Inflammatory macrophage (primary cell): ENCODE results near the gene ANKRD40.

Source experiments
- DNase-seq, 2 donors: peaks; one replicate each; pipeline ENCODE4 v3.0.0-alpha.2; 2020 to 2022

ANKRD40 gene

DNA sequence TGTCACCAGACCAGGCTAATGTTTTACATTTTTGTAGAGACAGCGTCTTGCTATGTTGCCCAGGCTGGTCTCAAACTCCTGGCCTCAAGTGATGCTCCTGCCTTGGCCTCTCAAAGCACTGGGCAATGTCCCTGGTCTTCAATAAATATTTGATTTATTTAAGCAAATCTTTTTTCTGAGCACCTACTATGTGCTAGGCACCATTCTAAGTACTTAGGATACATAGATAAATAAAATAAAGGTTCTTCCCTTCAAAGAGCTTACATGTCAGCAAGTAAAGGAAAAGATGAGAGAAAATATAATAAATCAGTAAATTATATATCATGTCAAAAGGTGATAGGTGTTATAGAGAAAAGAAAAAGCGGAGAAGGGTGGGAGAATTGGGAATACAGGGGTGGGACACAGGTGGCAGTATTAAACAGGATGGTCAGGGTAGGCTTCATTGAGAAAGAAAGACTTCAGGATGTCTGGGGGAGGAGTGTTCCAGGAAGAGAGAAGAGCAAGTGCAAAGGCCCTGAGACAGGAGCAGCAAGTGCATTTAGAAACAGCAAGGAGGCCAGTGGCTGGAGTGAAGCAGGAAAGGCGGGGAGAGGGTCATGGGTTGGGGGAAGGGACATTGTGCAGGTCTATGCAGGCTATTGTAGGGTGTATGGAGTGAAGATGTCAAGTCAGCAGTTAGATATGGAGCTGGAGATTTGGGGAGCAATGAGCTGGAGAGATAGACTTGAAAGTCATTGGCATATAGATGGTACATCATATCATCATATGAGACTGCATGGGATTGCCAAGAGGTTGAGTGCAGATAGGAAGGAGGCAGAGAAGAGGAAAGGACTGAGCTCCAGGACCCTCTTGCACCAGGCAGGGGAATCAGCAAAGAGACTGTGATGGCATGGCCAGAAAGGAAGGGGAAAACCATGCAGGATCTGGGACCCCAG, 61.7 kb downstream of the ANKRD40 start:
- DNase-seq, result no peak
